ENCODE data around the gene GHSR.

GHSR gene, protein sequence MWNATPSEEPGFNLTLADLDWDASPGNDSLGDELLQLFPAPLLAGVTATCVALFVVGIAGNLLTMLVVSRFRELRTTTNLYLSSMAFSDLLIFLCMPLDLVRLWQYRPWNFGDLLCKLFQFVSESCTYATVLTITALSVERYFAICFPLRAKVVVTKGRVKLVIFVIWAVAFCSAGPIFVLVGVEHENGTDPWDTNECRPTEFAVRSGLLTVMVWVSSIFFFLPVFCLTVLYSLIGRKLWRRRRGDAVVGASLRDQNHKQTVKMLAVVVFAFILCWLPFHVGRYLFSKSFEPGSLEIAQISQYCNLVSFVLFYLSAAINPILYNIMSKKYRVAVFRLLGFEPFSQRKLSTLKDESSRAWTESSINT

DNA sequence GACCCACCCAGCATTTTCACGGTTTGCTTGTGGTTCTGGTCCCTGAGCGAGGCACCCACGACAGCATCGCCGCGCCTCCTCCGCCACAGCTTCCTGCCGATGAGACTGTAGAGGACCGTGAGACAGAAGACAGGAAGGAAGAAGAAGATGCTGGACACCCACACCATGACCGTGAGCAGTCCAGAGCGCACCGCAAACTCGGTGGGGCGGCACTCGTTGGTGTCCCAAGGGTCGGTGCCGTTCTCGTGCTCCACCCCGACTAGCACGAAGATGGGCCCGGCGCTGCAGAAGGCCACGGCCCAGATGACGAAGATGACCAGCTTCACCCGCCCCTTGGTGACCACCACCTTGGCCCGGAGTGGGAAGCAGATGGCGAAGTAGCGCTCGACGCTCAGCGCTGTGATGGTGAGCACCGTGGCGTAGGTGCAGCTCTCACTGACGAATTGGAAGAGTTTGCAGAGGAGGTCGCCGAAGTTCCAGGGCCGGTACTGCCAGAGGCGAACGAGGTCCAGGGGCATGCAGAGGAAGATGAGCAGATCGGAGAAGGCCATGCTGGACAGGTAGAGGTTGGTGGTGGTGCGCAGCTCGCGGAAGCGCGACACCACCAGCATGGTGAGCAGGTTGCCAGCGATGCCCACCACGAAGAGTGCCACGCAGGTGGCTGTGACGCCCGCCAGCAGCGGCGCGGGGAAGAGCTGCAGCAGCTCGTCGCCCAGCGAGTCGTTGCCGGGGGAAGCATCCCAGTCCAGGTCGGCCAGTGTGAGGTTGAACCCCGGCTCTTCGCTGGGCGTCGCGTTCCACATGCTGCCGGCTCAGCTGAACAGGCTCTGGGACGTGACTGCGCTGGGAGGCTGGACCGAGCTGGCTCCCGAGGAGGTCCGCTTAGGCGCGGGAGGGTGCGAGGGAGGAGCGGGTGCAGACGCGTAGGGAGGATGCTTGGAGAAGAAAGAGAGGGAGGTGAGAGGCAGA is at the start of gene GHSR:
Gene GHSR, minus strand, starts transcription at position 846 of the 969 bp plus-strand sequence. Its CDS starts 43 bp downstream, at position 803.
- no peak for DNase-seq

DNA sequence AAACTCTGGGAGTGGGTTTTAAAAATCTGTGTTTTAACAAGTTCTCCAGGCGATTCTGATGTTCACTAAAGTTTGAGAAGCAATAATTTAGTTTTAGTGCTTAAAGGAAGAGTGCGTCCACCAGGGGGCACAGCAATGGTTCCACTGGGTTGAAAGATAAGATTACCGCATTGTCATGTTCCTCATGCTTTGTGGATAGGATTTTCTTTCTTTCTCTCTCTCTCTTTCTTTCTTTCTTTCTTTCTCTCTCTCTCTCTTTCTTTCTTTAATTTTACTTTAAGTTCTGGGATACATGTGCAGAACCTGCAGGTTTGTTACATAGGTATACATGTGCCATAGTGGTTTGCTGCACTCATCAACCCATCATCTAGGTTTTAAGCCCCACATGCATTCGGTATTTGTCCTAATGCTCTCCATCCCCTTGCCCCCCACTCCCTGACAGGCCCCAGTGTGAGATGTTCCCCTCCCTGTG is 42.0 kb upstream of the GHSR start:
- DNase-seq: peak; percentile 57

DNA sequence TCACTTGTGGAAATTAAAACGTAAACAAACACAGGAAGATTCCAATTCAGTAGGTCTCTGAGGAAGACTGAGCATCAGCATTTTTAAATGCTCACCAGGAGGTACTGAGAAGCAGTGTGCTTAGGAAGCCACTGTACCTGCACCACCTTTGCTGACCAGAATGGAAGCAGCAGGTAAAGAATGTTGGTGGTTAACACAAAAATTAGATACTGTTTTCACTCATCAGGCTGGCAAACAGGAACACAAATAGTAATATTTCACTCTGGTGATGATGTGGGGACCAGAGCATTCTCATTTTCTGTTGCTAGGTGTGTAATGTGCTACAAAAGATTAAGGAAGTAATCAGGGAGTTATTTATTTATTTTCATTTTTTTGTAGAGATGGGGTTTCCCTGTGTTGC is 29.9 kb upstream of the GHSR start:
- no peak for DNase-seq

DNA sequence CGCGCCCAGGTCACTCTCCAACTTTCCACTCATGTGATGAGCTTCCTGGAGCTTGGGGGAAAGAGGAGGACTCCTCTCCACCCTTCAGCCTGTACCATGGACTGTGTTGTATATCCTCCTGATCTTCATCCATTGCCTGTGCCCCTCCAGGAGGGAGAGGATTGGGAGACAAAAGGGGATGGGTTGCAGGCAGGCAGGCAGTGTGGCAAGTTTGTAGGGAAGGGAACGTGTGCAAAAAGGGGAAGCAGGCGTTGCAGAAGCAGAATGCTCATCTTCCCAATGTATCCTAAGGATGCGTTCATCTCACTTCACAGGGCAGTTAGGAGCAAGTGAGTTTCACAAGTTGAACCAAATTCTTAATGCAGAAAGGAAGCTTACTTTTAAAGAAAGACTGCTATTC is 28.1 kb upstream of the GHSR start:
- DNase-seq: peak; percentile 10

DNA sequence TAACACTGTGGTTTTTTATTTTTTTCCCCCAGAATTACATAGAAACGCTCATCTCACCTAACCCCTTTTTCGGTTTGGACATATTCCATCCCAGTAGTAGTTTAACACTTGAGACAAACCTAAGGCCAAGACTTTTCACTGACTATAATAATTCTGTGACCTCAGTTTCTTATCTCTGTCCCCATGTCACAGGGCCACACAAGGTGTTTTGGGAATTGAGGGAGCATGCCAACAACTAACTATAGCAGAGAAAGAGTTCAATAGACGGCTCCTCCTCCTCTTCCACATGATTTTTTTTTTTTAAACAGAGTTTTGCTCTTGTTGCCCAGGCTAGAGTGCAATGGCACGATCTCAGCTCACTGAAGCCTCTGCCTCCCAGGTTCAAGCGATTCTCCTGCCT is 27.4 kb upstream of the GHSR start:
- no peak for DNase-seq

DNA sequence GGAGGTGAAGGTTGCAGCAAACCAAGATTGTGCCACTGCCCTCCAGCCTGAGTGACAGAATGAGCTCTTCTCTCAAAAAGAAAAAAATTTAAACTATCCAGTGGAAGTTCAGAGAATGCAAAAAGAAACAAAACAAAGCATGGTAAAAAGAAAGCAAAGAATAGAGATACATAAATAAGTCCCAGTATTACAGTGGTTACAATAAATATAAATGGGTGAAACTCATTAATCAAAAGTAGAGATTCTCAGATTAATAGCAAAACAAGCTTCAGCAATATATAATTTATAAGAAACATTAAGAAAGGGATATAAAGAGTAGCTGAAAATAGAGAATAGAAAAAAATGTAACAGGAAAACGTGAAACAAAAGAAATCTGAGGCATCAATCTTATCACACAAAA is 23.6 kb upstream of the GHSR start:
- no peak for DNase-seq

DNA sequence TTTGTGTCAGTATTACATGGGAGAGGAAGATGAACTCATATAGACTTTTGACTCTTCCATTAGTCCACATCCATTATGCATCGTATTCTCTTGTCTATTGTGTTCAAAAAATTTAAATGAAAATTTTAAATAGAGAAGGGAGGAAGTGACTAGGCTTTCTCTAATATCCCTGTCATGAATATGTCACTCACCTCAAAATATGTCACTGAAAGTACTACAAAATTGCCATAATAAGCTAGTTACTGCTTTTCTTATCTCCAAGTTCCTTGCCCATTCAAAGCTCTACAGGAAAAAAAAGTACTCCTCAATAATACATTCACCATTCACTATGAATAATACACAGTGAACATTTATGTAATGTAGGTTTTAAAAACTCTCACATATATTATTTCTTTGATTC is 22.3 kb upstream of the GHSR start:
- DNase-seq: no peak

DNA sequence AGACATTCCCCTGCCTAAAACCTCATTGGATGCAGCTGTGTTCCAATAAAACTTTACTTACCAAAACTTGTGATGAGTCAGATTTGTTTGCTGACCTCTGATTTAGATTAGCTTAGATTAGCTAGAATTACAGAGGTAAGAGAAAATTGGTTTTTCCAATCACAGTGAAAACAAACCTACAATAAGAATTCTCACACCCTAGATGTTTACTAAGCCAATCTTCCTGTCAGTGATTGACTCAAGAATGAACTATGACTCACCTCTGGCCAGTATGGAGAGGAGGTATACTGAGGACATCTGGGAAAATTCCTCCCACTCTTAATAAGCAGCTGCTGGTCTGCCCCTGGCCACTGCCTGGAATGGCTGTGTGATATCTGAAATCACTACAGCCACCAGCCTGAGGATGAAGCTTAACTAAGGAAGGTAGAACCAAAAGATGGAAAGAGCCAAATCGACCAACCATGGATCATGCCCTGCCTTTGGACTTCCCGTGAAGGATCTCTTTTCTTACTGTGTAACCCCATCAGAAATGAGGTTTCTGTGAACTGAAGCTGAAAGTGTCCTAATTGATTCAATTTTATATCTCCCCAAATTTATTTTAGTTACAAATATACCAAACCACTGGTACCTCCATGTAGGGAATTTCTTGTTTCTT is 19.0 kb upstream of the GHSR start:
- no peak for DNase-seq

DNA sequence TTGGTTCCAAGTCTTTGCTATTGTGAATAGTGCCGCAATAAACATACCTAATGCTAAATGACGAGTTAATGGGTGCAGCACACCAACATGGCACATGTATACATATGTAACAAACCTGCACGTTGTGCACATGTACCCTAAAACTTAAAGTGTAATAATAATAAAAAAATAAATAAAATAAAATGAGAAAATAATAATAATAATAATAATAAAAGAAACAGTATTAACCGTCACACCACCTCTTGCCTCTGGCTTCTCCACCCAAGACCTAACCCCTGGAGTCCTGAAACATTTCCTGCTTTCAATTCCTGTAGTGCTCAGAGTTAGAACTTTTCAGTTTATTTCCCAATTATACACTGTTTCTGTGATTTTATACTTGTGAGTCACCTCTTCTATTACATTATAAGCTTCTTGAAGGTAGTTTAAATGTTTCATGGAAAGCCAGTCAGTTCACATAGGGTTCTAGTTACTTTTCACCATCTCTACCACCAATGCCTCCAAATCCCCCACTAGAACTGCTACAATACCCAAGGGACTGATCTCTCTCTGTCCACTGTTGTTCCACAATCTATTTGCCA is 18.4 kb upstream of the GHSR start:
- no peak for DNase-seq

DNA sequence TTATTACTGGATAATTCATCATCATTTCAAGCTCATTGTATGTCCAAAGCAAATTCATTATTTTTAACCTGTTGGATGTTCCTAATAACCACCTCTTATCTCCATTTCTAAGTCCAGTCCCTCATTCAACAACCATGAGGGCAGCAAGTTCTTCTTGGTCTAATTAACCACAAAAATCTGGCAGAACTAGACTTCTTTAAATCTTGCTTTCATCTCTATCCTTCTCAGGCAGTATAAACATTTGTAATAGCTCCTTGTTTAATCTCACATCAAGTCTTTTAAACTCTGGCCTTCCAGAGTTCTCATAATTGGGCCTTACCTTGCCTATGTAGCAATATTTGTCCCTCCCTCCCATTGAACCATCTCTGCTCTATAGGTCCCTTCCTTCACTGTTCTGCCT is 17.0 kb upstream of the GHSR start:
- DNase-seq: no peak

DNA sequence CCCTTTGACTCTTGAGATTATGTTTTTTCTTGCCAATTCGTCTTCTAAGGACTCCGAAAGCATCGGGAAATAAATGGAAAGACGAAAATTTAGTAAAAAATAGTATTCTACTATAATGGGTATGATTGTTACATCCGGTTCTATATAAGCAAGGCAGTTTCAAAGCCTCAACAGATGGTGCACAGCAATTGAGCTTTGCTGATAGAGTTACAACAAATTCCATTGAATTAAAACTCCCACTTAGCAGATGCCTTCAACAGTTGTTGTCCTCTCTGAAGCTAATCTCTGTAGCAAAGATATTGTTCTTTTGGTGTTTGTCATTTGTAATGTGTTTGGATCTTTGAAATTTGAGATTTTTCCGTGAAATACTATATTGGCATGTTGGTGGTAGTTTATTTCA is 16.1 kb upstream of the GHSR start:
- DNase-seq: no peak

DNA sequence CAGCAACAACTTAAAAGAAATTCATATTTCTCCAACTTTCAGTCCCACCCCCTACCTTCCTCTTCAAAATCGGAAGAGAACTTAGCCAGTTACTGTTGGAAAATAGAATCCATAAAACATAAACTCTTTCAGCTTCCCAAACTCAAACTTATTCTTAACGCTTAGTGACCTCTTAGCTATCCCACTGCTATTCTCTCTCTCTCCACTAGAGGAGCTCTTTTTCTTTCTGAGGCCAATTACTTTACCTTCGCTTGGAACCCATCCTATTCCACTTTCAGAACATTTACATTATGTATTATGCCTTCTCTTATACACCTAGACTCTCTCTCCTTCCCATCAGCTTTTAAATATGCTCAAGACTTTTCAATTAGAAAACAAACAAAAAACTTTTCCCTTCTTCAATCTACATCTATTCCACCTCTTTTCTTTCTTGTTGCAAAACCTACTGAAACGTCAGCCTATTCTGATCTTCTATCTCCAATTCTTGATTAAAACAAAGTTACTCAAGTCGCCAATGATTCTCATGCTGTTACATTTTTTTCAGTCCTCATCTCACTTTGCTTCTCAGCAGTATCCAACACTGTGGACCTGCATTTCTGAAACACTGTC is 13.4 kb upstream of the GHSR start:
- peak; percentile 30 for DNase-seq

DNA sequence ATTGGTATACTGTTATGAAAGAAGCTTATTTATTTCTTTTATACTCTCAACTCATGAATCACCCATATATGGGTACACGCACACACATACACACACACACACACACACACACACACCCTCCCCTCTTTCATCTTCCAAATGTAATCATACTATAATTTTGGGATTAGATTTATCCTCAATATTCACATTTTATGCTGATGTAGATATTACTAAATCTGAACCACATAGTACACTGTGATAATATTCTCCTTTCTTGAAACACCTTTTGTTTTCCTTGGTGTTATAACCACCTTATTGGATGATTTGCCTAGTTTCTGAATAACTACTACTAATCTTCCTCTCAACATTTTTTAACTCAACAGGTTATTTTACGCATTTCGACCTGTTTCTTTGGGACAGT is 8.1 kb upstream of the GHSR start:
- DNase-seq: no peak

DNA sequence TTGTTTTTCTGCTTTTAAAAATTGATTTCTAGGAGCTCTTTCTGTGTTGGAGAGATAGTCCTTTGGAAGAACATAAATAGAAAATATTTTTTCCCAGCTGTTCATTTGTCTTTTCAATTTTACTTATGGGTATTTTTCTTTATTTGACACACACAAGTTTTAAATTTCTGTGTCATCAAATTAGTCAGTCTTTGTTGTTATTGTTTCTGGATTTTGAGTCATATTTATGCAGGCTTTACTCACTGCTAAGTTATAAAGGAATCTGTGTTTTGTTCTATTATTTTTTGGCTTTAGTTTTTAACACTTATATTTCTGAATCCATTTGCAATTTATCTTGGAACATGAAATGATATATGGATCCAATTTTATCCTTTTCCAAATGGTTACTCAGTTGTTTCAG is 5.9 kb upstream of the GHSR start:
- no peak for DNase-seq

DNA sequence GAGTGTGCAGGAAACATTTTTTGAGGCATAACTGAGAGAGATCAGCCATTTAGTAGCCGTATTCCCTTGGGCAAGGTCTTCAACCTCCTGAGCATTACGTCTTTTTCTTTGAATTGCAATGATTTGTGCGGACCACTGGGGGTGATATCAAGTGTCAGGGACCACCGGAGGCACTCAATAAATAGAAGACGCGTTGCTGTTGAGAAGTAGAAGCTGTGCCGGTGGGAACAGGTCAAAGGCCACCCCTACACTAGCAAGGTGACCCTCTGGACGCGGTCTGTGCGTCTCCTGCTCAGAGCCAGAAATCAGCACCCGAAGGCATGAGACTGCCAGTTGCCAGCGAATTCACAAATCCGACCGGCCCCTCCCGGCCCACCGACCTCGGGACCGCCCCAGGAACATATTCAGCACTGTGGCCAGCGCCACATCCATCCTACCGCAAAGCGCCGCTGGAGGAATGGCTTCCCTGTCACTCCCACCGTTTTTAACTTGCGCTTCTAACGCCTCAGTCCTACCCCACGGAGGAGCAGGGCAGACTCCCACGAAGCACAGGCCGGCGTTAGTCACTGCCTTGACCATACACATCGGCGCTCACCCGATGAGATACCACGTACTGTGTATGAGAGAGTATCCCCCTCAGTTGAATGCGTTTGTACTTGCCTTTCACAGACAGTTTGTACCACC is 1.4 kb upstream of the GHSR start:
- DNase-seq: no peak

DNA sequence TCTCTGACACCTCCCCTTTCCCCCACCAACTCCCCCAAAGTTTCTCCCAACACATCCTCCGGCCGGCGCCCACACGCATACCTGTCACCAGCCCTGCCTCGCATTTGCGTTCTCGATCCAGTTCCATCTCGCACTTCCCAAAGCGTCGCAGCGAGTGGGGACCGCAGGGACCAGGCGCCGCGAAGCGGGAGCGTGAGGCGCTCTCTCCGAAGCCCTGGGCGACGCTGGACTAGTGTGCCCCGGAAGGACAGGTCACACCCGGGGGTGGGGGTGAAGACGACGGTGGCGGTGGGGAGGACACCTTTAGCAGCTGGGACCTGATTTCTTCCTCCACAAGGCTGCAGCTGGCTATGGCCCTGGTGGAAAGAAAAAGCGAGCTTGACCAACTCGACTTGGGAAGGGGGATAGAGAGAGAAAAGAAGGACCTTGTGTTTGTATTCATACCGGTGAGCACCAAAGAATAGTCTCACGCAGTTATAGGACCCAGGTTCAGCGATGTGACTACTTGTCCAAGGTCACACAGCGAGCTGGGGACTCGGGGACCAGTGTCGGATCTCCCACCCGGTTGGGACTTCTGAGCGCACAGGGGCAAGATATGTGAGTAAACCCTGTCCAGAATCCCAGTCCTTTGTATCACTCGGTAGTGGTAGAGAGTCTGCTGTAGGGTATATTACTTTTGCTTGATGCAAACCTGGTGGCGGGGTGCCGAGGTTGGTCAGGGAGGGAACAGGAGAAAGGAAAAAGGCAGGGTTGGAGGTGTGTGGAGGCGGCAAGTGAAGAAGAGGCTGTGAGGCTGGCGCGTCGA is 607 bp upstream of the GHSR start:
- DNase-seq: no peak

DNA sequence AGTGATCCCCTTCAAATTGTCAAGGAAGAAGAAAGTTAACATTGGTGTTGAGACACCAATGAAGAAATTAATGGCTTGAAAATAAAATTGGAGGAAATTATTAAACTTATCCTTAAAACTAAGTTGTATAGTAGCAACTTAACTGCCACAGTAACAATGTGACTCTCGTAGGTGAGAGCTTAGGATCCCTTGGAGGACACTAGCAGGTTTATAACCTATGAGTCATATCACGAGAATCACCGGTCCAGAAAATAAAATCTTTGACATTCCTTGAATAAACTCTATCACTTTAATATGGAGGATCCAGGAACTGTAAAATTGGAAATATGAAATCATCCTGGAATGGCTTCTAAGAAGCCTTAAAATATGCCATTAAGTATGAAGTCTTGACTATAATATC is 2.1 kb downstream of the GHSR start:
- no peak for DNase-seq

DNA sequence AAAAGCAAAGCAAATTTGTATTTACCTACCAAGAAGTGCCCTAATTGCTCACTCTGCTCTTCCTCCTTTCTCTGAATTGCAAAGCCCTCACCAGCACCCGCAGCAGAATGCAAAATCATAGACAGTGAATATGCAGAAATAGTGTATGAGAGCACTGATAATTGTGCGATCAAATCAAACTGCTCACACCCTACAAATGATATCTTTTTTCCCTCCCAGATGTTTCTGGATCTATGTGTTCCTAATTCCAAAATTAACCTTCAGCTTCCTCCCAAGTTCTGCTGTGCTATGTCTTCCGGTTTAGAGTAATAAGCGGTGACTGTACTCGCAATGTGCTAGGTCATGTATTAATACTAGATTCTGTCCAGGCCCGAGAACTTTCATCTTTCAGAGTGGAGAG is 3.4 kb downstream of the GHSR start:
- no peak for DNase-seq

DNA sequence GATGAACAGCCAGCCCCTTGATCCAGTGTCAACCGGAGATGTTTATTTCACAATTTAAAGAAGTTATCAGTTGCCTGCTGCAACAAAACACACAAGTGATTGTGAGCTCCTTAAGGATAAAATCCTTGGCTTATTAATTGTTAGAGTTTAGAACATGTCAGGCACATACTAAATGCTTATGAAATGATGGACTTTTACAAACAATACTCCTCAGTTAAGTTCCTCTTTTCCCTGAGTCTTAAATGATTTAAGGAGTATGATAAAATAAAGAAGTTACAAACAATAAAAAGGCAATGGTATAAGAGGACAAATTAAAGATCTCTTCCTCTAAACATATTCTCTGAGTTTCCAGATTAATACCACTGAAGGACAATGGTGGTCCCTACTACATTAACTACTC is 5.7 kb downstream of the GHSR start:
- peak; percentile 2 for DNase-seq

DNA sequence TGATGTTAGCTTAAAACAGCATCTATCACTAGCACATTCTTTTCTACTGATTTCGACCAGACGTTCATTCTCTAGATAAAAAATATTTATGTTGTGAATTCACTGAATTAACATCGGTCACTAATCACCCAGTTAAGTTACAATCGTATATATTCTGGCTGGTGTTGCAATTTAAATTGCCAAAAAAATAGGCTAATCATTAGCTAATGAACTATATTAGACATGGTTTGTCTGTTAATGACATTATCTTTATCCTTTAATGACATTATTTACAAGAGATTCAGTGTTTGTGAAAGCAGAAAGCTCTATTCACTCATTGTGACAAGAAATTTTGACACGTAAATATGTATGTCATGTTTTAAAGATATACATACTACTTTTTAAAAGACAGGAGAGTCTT is 6.7 kb downstream of the GHSR start:
- DNase-seq: no peak

DNA sequence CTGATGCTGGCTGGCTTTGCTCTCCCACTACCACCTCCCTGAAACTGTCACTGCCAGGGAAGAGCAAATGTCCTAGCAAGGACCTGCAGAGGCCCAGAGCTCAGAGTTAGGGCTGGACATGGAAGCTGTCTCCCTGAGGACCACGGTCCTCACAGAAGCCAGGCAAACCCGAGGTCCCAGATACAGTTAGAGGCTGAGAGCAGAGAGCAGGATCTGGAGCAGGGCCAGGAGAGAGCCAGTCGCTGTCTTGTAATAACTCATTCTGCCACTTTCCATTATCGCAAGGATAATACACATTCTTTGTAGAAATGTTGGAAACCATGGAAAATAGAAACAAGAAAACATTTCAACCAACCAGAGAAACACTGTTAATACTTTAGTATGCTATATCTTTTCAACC is 10.1 kb downstream of the GHSR start:
- DNase-seq: no peak
